ENCODE results near the gene CBLC. TPM values are rescaled to one million over a fixed set of nuclear protein-coding genes. Genes with fewer than 3 reads are reported as not detected.
A peak's percentile ranks its signal among the peaks of the same experiment; 100 is the strongest.

CBLC gene

DNA sequence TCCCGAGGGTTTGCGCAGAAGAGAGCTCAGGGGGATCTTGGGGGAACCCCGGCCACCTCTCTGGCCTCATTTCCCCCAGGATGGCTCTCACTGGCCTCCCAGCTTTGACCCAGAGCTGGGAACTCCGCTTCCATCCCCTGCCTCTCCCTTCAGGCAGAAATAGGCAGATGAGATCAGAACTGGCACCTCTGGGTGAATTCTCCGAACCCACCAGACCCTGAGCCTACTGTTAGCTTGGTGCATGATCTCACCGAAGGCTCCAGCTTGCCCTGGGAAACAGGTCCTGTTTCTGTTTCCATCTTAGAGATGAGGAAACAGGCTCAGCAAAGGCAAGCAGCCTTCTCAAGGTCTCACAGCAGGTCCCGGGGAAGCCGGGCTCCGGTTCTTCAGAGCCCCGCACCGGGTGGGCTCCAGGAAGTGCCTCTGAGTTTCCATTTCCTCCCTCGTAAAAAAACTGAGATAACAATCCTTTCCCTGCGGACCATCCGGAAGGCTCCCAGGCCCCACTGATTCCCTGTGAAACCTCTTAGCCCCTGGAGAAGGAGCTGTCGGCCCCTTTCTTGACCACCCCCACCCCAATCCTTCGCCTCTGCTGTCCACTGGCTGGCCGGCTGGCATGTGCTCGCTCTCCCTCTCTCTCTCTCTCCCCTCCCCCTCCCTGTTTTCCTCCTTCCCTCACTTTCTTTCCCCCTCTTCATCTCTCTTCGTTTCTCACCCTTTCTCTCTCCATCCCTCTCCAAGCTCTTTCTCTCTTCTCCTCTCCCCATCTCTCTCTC is 70.5 kb downstream of the CBLC start:
- H3K79me1 ChIP-seq (ENCODE audit: low read length), result peaks cover 15% of the 10 kb centered on the region
- H4K5ac ChIP-seq (ENCODE audit: low read length), result no peak overlapping the region
- H3K79me2 ChIP-seq (ENCODE audit: control insufficient read depth, insufficient read depth, low read length), result peaks cover 61% of the 10 kb centered on the region
- no peak overlapping the region for H2BK120ac ChIP-seq (ENCODE audit: low read depth, low read length)
- no peak overlapping the region for H2BK15ac ChIP-seq (replicated peaks; ENCODE audit: low read depth)
- no peak overlapping the region for H4K8ac ChIP-seq (ENCODE audit: low read depth, low read length)
- peak overlapping the region; percentile 54 for H2BK5ac ChIP-seq (ENCODE audit: low read length)
- peak overlapping the region; percentile 94 for H3K18ac ChIP-seq (ENCODE audit: low read length)
- peak overlapping the region; percentile 56 for H3K4ac ChIP-seq (ENCODE audit: low read depth, low read length)
- H3K9ac ChIP-seq (ENCODE audit: low read length), result peak overlapping the region; percentile 95
- peak; percentile 93 for DNase-seq
- peak overlapping the region; percentile 96 for H3K56ac ChIP-seq (ENCODE audit: low read length)
- H3K4me3 ChIP-seq (ENCODE audit: low read length), result peak overlapping the region; percentile 99
- H3K4me1 ChIP-seq (ENCODE audit: control insufficient read depth, low read depth, low read length), result peaks cover 7% of the 10 kb centered on the region
- H2AK5ac ChIP-seq (ENCODE audit: low read length), result peak overlapping the region; percentile 74
- WGBS (ENCODE audit: extremely low coverage, insufficient coverage, low lambda C conversion rate), result no CpG with 5 or more reads among the region's 19 CpGs
- no peaks in the 10 kb centered on the region for H3K27me3 ChIP-seq (ENCODE audit: insufficient read depth, low read length, poor library complexity)
- H3K4me2 ChIP-seq (ENCODE audit: low read length), result peak overlapping the region; percentile 92
- H3K36me3 ChIP-seq (ENCODE audit: control insufficient read depth, insufficient read depth, low read length), result peaks cover 2% of the 10 kb centered on the region
- peak overlapping the region; percentile 98 for H3K27ac ChIP-seq (ENCODE audit: low read depth, low read length)
- no peak overlapping the region for H3K23ac ChIP-seq (ENCODE audit: low read length)

- DNase-seq, result peak; percentile 85
- Histone ChIP-seq H3K18ac (ENCODE audit: low read length) (peak overlapping the region; percentile 94), H3K27me3 (ENCODE audit: insufficient read depth, low read length, poor library complexity) (no peaks in the 10 kb centered on the region), H3K36me3 (ENCODE audit: control insufficient read depth, insufficient read depth, low read length) (peaks cover 2% of the 10 kb centered on the region), H2BK5ac (ENCODE audit: low read length) (peak overlapping the region; percentile 56), H3K4me2 (ENCODE audit: low read length) (peak overlapping the region; percentile 92), H3K23ac (ENCODE audit: low read length) (peak overlapping the region; percentile 72), H3K4ac (ENCODE audit: low read depth, low read length) (no peak overlapping the region), H3K79me1 (ENCODE audit: low read length) (peaks cover 18% of the 10 kb centered on the region), H3K56ac (ENCODE audit: low read length) (peak overlapping the region; percentile 96), H2BK120ac (ENCODE audit: low read depth, low read length) (no peak overlapping the region), H4K5ac (ENCODE audit: low read length) (no peak overlapping the region), H2AK5ac (ENCODE audit: low read length) (peak overlapping the region; percentile 52), H3K4me3 (ENCODE audit: low read length) (peak overlapping the region; percentile 50), H3K4me1 (ENCODE audit: control insufficient read depth, low read depth, low read length) (peaks cover 7% of the 10 kb centered on the region), H4K8ac (ENCODE audit: low read depth, low read length) (no peak overlapping the region), H3K79me2 (ENCODE audit: control insufficient read depth, insufficient read depth, low read length) (peaks cover 64% of the 10 kb centered on the region), H2BK15ac (replicated peaks; ENCODE audit: low read depth) (no peak overlapping the region), H3K9ac (ENCODE audit: low read length) (peak overlapping the region; percentile 95), H3K27ac (ENCODE audit: low read depth, low read length) (peak overlapping the region; percentile 98)
- WGBS (ENCODE audit: extremely low coverage, insufficient coverage, low lambda C conversion rate), result no CpG with 5 or more reads among the region's 18 CpGs
Measured at GRCh38 chr19:44848812-44849447, 71.2 kb downstream of the CBLC start.

Small RNA genes lying within 50 kb of the gene (small RNA-seq; reads per million reads assigned to genes)
- gene RF00156 (ENCODE audit: insufficient read depth), result not detected

All from mesendoderm (in vitro differentiated cells).